Measurements from ENCODE around the gene BRD7.

DNA sequence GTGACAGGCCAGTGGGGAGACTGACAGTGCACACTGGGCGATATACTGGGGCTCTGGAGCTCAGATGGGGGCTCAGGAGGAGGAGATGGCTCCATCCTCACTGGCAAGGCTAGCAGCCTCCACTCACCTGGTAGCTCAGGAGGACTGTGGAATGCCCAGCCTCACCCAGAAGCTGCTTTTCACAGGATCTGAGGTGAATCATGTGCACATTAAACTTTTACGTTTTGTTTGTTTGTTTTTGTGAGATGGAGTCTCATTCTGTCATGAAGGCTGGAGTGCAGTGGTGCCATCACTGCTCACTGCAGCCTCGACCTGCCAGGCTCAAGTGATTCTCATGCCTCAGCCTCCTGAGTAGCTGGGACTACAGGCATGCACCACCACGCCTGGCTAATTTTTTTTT lies 73.8 kb downstream of the BRD7 start:
- TF ChIP-seq, protein P1, sequence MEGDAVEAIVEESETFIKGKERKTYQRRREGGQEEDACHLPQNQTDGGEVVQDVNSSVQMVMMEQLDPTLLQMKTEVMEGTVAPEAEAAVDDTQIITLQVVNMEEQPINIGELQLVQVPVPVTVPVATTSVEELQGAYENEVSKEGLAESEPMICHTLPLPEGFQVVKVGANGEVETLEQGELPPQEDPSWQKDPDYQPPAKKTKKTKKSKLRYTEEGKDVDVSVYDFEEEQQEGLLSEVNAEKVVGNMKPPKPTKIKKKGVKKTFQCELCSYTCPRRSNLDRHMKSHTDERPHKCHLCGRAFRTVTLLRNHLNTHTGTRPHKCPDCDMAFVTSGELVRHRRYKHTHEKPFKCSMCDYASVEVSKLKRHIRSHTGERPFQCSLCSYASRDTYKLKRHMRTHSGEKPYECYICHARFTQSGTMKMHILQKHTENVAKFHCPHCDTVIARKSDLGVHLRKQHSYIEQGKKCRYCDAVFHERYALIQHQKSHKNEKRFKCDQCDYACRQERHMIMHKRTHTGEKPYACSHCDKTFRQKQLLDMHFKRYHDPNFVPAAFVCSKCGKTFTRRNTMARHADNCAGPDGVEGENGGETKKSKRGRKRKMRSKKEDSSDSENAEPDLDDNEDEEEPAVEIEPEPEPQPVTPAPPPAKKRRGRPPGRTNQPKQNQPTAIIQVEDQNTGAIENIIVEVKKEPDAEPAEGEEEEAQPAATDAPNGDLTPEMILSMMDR (IDR thresholded peaks at IDR 0.05) = no peak
- TF ChIP-seq BHLHE40 (IDR thresholded peaks at IDR 0.05; ENCODE audit: low read depth, low read length) (no peak), POLR2A (IDR thresholded peaks at IDR 0.05; ENCODE audit: low read length) (no peak), MAZ (IDR thresholded peaks at IDR 0.05; ENCODE audit: borderline replicate concordance, low read depth, low read length) (no peak), EP300 (IDR thresholded peaks at IDR 0.05) (no peak), HDAC2 (IDR thresholded peaks at IDR 0.05) (no peak), RAD21 (conservative IDR thresholded peaks at IDR 0.05 in 1 of 2, IDR thresholded peaks at IDR 0.05 in 1 of 2) (no peak), KDM5A (IDR thresholded peaks at IDR 0.05) (no peak), FOXS1 (CRISPR knock-in tag; IDR thresholded peaks at IDR 0.05) (no peak), NPAS2 (CRISPR knock-in tag; IDR thresholded peaks at IDR 0.05; ENCODE audit: borderline replicate concordance) (no peak), RFX5 (IDR thresholded peaks at IDR 0.05) (no peak)
- TF ChIP-seq, protein P2, sequence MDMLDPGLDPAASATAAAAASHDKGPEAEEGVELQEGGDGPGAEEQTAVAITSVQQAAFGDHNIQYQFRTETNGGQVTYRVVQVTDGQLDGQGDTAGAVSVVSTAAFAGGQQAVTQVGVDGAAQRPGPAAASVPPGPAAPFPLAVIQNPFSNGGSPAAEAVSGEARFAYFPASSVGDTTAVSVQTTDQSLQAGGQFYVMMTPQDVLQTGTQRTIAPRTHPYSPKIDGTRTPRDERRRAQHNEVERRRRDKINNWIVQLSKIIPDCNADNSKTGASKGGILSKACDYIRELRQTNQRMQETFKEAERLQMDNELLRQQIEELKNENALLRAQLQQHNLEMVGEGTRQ (IDR thresholded peaks at IDR 0.05) = no peak
- TF ChIP-seq, protein P3, sequence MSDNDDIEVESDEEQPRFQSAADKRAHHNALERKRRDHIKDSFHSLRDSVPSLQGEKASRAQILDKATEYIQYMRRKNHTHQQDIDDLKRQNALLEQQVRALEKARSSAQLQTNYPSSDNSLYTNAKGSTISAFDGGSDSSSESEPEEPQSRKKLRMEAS (IDR thresholded peaks at IDR 0.05) = no peak
- TF ChIP-seq, protein P4, sequence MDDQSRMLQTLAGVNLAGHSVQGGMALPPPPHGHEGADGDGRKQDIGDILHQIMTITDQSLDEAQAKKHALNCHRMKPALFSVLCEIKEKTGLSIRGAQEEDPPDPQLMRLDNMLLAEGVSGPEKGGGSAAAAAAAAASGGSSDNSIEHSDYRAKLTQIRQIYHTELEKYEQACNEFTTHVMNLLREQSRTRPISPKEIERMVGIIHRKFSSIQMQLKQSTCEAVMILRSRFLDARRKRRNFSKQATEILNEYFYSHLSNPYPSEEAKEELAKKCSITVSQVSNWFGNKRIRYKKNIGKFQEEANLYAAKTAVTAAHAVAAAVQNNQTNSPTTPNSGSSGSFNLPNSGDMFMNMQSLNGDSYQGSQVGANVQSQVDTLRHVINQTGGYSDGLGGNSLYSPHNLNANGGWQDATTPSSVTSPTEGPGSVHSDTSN (IDR thresholded peaks at IDR 0.05) = no peak

Data from A549 (cell line).